Measurements from ENCODE around the gene ZSCAN22.

- TF ChIP-seq CTCF (IDR thresholded peaks at IDR 0.05) (no peak), POLR2A (IDR thresholded peaks at IDR 0.05) (no peak)
These were observed 59.2 kb downstream of the ZSCAN22 start for GRCh38 chr19:58385891-58386575.
